NCI-H1048 (cell line): ENCODE data around the gene MARCHF11.

Source experiments
- DNase-seq: peaks from one replicate; lab custom pipeline; 2025; lab: John Stamatoyannopoulos, UW

MARCHF11 gene

DNA sequence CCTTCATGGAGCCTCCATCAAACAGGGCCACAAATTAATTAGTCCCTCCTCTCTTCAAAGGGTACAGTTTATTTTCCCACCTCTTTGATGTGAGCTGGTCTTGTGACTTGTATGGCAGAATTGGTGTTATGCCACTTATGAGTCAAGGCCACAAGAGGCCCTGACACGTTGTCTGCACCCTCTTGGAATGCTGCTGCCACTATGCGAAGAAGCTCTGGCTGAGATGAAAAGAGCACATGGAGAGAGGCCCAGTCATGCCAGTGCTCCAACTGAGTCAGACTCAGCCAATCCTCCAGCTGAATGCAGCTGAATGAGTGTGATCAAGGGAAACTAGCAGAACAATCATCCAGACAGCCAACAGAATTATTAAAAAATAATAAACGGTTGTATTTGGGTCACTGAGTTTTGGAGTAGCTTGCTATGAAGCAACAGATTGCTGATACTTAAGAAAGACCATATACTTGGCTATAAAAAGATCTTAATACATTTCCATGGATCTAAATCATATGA, 128.3 kb downstream of the MARCHF11 start:
- DNase-seq: no peak

DNA sequence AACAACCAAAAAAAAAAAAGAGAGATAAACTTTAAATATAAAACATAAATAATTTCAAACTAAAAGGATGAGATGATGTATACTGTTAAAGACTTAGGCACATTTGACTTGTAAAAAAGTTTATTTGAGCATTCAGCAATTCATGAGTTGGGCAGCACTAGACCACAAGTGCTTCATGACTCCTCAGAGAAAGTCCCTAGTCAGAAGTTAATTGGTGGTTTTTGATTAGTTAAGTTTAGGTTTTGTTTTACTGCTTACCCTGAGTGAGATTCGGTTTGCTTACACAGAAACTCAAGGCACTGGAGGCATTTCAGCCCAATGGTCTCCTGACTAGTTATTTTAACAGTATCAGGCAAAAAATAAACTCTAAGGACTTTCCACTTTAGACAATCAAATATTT, 129.2 kb downstream of the MARCHF11 start:
- DNase-seq: no peak

DNA sequence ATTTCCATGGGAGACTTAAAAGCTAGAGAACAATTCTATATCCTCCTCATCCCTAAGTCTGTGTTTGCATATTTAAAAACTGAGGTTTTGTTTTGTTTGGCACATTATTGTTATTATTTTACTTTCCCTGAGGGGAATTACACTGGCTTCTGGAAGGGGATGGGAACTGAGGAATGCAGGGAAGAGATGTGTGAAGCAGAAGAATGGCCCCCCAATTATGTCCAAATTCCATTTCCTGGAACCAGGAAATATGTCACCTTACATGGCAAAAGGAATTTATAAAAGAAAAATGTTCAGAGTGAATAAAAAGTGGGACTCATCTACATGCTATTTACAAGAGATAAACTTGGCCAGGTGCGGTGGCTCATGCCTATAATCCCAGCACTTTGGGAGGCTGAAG, 129.8 kb downstream of the MARCHF11 start:
- DNase-seq: no peak

DNA sequence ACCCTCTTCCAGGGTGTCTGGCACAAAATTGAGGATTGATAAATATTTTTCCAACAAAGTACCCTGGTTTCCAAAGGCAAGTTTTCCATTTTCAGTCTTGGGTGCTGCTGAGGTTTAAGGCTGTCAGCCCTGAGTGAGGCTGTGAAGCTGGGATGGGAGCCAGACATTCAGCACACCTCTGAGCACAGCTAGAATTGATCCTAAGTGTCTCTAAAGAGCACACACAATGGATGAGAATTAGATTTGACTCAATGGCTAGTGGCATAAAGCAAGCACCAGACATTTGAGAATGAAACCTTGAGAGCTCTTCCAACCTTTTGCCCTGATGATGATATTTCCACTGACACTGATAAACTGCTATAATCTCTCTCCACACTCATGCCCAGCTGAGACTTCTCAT, 131.5 kb downstream of the MARCHF11 start:
- no peak for DNase-seq

DNA sequence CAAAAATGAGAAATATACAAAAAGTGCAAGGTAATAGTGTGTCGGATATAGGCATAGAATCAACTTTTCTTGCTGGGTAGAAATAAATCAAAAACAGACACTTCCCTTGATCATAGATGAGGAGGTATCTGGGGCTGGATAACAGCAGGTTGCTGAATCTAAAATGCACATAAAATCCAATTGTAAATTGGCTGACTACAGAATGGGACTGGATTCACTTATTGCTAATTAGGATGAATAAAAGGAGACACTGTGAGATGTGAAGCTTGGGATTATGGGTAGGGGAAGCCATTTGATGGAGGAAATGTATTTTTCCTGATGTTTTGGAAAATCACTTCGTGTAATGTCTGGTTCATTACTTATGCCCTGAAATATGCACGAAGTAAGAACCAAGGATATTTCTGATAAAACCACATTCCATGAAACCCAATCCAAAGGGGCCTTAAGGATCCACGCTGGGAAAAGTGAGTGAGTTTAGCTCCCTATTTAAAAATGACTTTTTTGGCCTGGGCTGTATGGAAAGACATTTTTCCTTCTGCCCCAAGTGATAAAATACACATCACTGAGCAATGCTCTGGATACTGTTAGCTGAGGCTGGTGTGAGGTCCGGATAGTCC, 136.1 kb downstream of the MARCHF11 start:
- DNase-seq: no peak

DNA sequence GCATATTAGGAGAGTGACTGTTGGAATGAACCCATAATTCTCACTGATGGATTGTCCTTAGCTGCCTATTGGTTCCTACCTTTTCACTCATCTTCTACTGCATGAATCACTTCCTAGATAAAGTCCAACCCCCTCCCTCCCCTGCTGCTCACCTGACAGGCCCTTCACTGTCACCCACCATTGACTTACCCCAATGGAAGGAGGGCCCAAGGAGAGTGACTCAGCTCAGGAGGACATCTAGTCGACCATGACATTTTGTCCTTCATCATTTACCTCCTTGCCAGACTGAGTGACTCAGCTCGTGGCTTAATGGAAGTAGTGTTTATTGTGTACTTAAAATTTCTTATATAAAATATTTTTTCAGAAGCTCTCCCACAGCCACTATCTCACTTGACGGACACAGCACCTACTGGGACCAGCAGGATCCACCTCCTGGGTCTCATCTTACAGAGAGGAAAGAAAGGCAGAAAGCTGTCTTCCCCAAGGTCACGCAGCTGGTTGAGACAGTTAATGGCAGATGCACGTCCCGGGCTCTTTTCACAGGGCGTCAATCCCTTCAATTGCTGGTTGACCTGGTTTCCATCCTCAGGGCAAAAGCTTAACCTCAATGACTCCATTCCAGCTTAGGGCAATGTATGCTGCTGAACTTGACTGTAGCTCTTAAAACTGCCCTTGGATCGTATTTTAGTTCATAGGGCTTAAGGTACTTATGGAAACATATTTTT, 142.3 kb downstream of the MARCHF11 start:
- no peak for DNase-seq

DNA sequence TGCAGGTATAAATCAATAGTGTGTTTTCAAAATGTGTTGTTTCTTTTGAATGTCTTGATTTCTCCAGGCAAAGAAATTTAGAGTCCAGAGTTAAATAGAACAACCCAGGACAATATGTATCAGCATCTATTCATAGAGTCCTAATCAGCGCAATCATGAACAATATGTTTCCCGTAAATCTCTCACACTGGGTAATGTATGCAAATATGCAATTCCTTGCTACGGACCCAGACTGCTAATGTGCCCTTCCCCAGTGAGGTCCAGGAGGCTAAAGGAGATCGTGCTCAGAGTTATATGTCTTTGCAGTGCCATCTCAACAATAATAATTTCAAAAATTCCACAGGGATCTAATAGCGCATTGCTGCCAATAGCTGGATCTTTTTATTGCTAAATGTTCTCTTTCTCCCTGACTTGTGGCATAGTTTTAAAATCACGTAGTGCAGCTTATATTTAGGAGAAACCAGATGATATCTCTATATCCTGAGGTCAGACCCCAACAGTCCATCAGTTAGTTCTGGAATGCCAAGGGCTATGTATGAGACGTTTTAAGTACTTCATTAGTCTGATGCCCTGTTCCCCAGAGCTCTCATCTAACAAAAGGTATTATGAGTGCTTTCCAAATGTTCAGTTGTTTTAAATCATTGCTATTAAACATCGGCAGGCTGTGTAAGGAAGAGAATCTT, 145.1 kb downstream of the MARCHF11 start:
- no peak for DNase-seq

DNA sequence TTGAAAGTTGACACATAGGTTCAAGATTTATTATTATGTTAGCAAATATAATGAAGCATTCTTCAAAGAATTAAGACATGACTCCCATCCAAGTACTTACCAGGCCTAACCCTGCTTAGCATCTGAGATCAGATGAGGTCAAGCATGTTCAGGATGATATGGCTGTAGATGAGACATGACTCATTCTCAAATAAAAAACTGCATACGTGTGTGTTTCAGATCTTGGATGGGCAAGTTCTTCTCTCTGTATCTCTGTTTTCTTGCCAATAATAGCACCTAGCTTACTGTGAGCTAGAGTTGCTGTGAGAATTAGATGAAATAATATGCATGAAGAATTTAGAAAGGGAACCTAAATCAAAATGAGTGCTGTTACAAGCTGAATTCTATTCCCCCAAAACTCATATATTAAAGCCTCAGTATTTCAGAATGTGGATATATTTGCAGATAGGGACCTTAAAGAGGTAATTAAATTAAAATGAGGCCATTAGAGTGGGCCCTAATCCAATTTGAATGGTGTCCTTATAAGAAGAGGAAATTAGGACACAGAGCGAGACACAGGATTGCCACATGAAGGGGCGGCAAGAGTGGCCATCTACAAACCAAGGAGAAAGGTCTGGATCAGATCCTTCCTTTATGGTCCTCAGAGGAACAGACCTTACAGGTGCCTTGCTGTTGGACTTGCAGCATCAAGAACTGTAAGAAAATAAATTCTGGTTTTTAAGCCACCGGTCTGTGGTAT, 146.2 kb downstream of the MARCHF11 start:
- DNase-seq: no peak

DNA sequence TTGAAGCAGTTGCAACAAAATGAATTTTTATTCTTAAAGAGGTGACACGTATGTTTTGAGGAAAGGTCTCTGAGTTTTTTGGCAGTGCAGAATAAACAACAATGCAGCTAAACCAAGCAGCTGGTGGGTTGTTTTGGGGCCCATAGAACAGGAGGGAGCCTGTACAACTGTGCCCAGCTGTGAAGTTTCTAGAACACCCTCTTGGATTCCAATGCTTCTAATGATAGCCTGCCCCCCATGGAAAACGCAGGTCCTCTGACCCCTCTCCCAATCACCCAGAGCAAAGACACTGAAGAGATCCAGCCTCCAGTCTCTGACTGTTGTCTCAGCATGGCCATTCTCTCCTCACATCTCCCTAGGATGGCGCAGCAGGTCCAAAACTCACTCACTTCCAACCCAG, 150.9 kb downstream of the MARCHF11 start:
- no peak for DNase-seq

DNA sequence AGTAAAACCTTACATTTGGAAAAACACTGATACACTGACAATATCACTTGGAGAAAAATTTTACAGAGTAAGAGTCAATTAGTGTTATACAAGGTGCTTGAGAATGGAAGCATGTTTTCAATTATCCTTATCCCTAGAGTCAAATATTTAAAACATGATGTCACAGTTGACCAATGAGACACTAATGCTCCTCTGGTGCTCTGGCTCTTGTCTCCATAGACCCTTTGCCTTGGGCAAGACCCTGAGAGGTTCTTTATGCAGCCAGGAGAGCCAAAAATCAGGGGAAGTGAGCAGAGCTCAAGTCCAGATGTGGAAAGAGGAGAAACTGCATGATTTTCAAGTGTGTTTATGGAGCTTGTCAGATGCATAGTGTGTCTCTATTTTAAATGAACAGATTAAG, 153.9 kb downstream of the MARCHF11 start:
- no peak for DNase-seq

DNA sequence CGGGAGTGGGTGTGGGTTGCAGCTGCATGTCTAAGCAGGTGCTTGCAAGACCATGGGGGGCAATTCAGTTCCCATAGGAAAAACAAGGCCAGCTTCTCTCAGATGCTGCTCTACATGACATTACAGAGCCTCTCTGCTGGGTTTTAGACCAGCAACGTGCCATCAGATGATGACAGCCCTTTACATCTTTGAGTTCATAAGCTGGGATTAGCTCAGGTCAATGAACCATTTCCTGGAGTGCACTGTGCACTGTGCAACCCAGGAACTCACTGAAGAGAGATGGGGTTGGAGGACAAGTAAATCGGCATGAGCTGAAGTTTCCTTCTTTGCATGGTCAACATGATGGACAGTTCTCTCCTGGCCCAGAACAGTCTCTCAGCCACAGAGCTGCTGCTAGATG, 160.6 kb downstream of the MARCHF11 start:
- DNase-seq: no peak

DNA sequence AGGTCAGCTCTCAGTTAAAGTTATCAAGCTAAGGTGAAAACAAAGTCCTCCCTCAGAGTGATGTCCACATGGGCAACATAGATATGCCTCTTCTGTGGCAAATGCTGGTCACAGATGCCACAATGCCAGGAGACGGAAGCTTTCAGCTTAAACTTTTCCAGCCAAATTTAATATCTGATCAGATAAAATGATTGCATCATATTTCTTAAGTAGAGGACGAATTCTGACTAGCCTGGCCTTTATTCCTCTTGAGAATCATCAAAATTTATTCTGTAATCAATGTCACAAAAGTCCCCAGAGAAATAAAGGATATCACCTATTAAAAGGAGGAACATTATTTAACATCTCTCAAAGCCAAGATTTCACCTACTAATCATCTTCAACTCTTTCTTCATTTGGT, 161.9 kb downstream of the MARCHF11 start:
- no peak for DNase-seq
